Pulmonary artery endothelial cell (primary cell): ENCODE data around the gene KLHL29. TPM values are rescaled to one million over a fixed set of nuclear protein-coding genes. Genes with fewer than 3 reads are reported as not detected.
"Not testable (repeated sequence)": the region's sequence is repeated elsewhere in the genome, so short reads cannot be mapped to it uniquely, and the experiment has no call there.

ENCODE experiments used
- DNase-seq: peaks from one replicate; pipeline ENCODE4 v3.0.0-alpha.2; 2011; ENCODE audit warnings: low read depth, low spot score
- total RNA-seq: library from RNA; depleted of rRNA; stranded (reverse); fragments of >200 nt; gene quantifications from 2 replicates; pipeline ENCODE4 v1.2.3, GENCODE V29; 2014

The KLHL29 gene
- total RNA-seq, 1 donor from 2014 or later: 4.2 TPM

GRCh38 chr2:23367760-23368159 is 17.2 kb upstream of the KLHL29 start:
- DNase-seq: no peak

- DNase-seq: no peak
Observed at GRCh38 chr2:23373666-23374065, 11.3 kb upstream of the KLHL29 start.

GRCh38 chr2:23375448-23375847 is 9.5 kb upstream of the KLHL29 start:
- DNase-seq: no peak

GRCh38 chr2:23376075-23376474 is 8.9 kb upstream of the KLHL29 start:
- no peak for DNase-seq

- no peak for DNase-seq
Observed at GRCh38 chr2:23376972-23377371, 8.0 kb upstream of the KLHL29 start.

- no peak for DNase-seq
Observed at GRCh38 chr2:23377771-23378170, 7.2 kb upstream of the KLHL29 start.

GRCh38 chr2:23378496-23378895 is 6.5 kb upstream of the KLHL29 start:
- DNase-seq: no peak

GRCh38 chr2:23379220-23379695 is 5.7 kb upstream of the KLHL29 start:
- DNase-seq: no peak

- peak; percentile 72 for DNase-seq
Observed at GRCh38 chr2:23380562-23381065, 4.4 kb upstream of the KLHL29 start.

GRCh38 chr2:23381084-23381483 is 3.9 kb upstream of the KLHL29 start:
- DNase-seq: peak; percentile 83

GRCh38 chr2:23381485-23381884 is 3.5 kb upstream of the KLHL29 start:
- no peak for DNase-seq

- DNase-seq: no peak
Observed at GRCh38 chr2:23383100-23383499, 1.9 kb upstream of the KLHL29 start.

GRCh38 chr2:23385351-23385747 is 370 bp downstream of the KLHL29 start:
- no peak for DNase-seq

- no peak for DNase-seq
Observed at GRCh38 chr2:23385748-23386338, 864 bp downstream of the KLHL29 start.

- DNase-seq: no peak
Observed at GRCh38 chr2:23386339-23387220, 1.6 kb downstream of the KLHL29 start.

- no peak for DNase-seq
Observed at GRCh38 chr2:23387221-23387550, 2.2 kb downstream of the KLHL29 start.

- no peak for DNase-seq
Observed at GRCh38 chr2:23387845-23388244, 2.9 kb downstream of the KLHL29 start.

- DNase-seq: no peak
Observed at GRCh38 chr2:23388294-23388693, 3.3 kb downstream of the KLHL29 start.

- no peak for DNase-seq
Observed at GRCh38 chr2:23388756-23389514, 4.0 kb downstream of the KLHL29 start.

GRCh38 chr2:23390152-23390551 is 5.2 kb downstream of the KLHL29 start:
- DNase-seq: no peak

- not testable (repeated sequence) for DNase-seq
Observed at GRCh38 chr2:23391237-23391736, 6.3 kb downstream of the KLHL29 start.

- no peak for DNase-seq
Observed at GRCh38 chr2:23393722-23394121, 8.7 kb downstream of the KLHL29 start.
